HEK293 (cell line): ENCODE measurements around the gene OXSR1.

Source experiments
- CTCF ChIA-PET: fragments of 350-600 bp; formaldehyde crosslinking; extraction: SDS; loops from one replicate; lab custom pipeline; 2021; ENCODE audit warnings: antibody characterized with exemption; lab: Yijun Ruan, JAX
- POLR2A ChIA-PET: fragments of 300-600 bp; formaldehyde crosslinking; extraction: SDS; loops from one replicate; lab custom pipeline; 2020; ENCODE audit warnings: antibody characterized with exemption, inconsistent platforms; lab: Yijun Ruan, JAX
- H3K27ac ChIP-seq: fragments of 200-500 bp; sonication (Bioruptor generic); 2 replicates; pipeline ENCODE4 v1.5.1; 2014; ENCODE audit warnings: low read depth, low read length, control low read depth, inconsistent platforms; ENCODE audit errors: extremely low read depth
- H3K36me3 ChIP-seq, 2 experiments: fragments of 200-500 bp in 1 of 2; sonication (Bioruptor generic) in 1 of 2; 1 replicate in 1 of 2; 2 replicates in 1 of 2; pipeline ENCODE4 v1.5.1; 2014 to 2017; ENCODE audit warnings: inconsistent platforms in 2 of 2, low read length in 2 of 2; ENCODE audit not compliant: control insufficient read depth in 2 of 2, insufficient read depth in 1 of 2
- H3K4me1 ChIP-seq: fragments of 200-500 bp; sonication (Bioruptor generic); 2 replicates; pipeline ENCODE4 v1.5.1; 2014; ENCODE audit warnings: mild to moderate bottlenecking, low read length, inconsistent platforms; ENCODE audit not compliant: control insufficient read depth, insufficient read depth
- H3K4me3 ChIP-seq: 2 replicates; pipeline ENCODE4 v1.5.1; 2011; ENCODE audit warnings: low read depth, mild to moderate bottlenecking, control low read depth, low read length, moderate library complexity
- H3K9me3 ChIP-seq: fragments of 200-500 bp; sonication (Bioruptor generic); 2 replicates; pipeline ENCODE4 v1.5.1; 2014; ENCODE audit warnings: low read depth, low read length, inconsistent platforms; ENCODE audit not compliant: control insufficient read depth, insufficient read depth
- BCL11A ChIP-seq: fragments of 450-650 bp; formaldehyde crosslinking; IDR thresholded peaks from 2 replicates; pipeline ENCODE4 v1.5.1; 2016; ENCODE audit warnings: low read depth, missing biosample characterization, missing genetic modification characterization
- FEZF1 ChIP-seq: fragments of 450-650 bp; formaldehyde crosslinking; IDR thresholded peaks from 2 replicates; pipeline ENCODE4 v1.5.1; 2016; ENCODE audit warnings: missing biosample characterization, missing genetic modification characterization
- HOXC10 ChIP-seq: sonication (generic); formaldehyde crosslinking; IDR thresholded peaks from 2 replicates; pipeline ENCODE4 v1.8.1; 2023; ENCODE audit warnings: mild to moderate bottlenecking, missing genetic modification reagents
- HOXD13 ChIP-seq: sonication (generic); formaldehyde crosslinking; IDR thresholded peaks from 2 replicates; pipeline ENCODE4 v1.8.0; 2022; ENCODE audit warnings: missing genetic modification reagents, borderline replicate concordance
- KLF1 ChIP-seq: fragments of 450-650 bp; formaldehyde crosslinking; IDR thresholded peaks from 2 replicates; pipeline ENCODE4 v1.5.1; 2016; ENCODE audit warnings: missing biosample characterization, missing genetic modification characterization
- MEIS1 ChIP-seq: sonication (generic); formaldehyde crosslinking; IDR thresholded peaks from 2 replicates; pipeline ENCODE4 v1.8.1; 2022; ENCODE audit warnings: missing genetic modification reagents, mild to moderate bottlenecking, borderline replicate concordance
- PRDM6 ChIP-seq: fragments of 450-650 bp; formaldehyde crosslinking; IDR thresholded peaks from 2 replicates; pipeline ENCODE4 v1.5.1; 2017; ENCODE audit warnings: missing biosample characterization, missing genetic modification characterization
- SALL2 ChIP-seq: fragments of 450-650 bp; formaldehyde crosslinking; IDR thresholded peaks from 2 replicates; pipeline ENCODE4 v1.5.0; 2017; ENCODE audit warnings: missing biosample characterization, mild to moderate bottlenecking, missing genetic modification characterization, borderline replicate concordance
- SP3 ChIP-seq: fragments of 450-650 bp; formaldehyde crosslinking; IDR thresholded peaks from 2 replicates; pipeline ENCODE4 v1.5.1; 2016; ENCODE audit warnings: missing biosample characterization, missing genetic modification characterization
- ZBTB1 ChIP-seq: fragments of 450-650 bp; formaldehyde crosslinking; IDR thresholded peaks from 2 replicates; pipeline ENCODE4 v1.5.1; 2016; ENCODE audit warnings: missing biosample characterization, missing genetic modification characterization
- ZBTB11 ChIP-seq: fragments of 450-650 bp; formaldehyde crosslinking; conservative IDR thresholded peaks from 2 replicates; pipeline ENCODE4 v1.5.1; 2016; ENCODE audit warnings: low read depth, missing biosample characterization, missing genetic modification characterization
- ZBTB21 ChIP-seq: fragments of 450-650 bp; formaldehyde crosslinking; IDR thresholded peaks from 2 replicates; pipeline ENCODE4 v1.5.1; 2017; ENCODE audit warnings: missing biosample characterization, missing genetic modification characterization
- ZBTB7A ChIP-seq: fragments of 450-650 bp; formaldehyde crosslinking; IDR thresholded peaks from 2 replicates; pipeline ENCODE4 v1.5.1; 2016; ENCODE audit warnings: low read depth, missing biosample characterization, missing genetic modification characterization
- ZEB2 ChIP-seq: fragments of 450-650 bp; formaldehyde crosslinking; IDR thresholded peaks from 2 replicates; pipeline ENCODE4 v1.5.1; 2016; ENCODE audit warnings: missing biosample characterization, missing genetic modification characterization
- ZIC2 ChIP-seq: fragments of 450-650 bp; formaldehyde crosslinking; IDR thresholded peaks from 2 replicates; pipeline ENCODE4 v1.5.1; 2016; ENCODE audit warnings: missing biosample characterization, missing genetic modification characterization
- ZNF19 ChIP-seq: fragments of 450-650 bp; formaldehyde crosslinking; IDR thresholded peaks from 2 replicates; pipeline ENCODE4; 2016; ENCODE audit warnings: missing biosample characterization, missing genetic modification characterization, low read depth
- ZNF248 ChIP-seq: fragments of 450-650 bp; formaldehyde crosslinking; IDR thresholded peaks from 2 replicates; pipeline ENCODE4 v1.5.1; 2017; ENCODE audit warnings: missing biosample characterization, missing genetic modification characterization
- ZNF354C ChIP-seq: fragments of 450-650 bp; formaldehyde crosslinking; IDR thresholded peaks from 2 replicates; pipeline ENCODE4 v1.5.1; 2016; ENCODE audit warnings: missing biosample characterization, missing genetic modification characterization, low read depth, borderline replicate concordance
- ZNF398 ChIP-seq: fragments of 450-650 bp; formaldehyde crosslinking; IDR thresholded peaks from 2 replicates; pipeline ENCODE4 v1.5.1; 2017; ENCODE audit warnings: missing biosample characterization, missing genetic modification characterization
- ZNF416 ChIP-seq: fragments of 450-650 bp; formaldehyde crosslinking; IDR thresholded peaks from 2 replicates; pipeline ENCODE4 v1.5.1; 2016; ENCODE audit warnings: missing biosample characterization, missing genetic modification characterization
- ZNF488 ChIP-seq: fragments of 450-650 bp; formaldehyde crosslinking; IDR thresholded peaks from 2 replicates; pipeline ENCODE4 v1.5.1; 2016; ENCODE audit warnings: missing biosample characterization, missing genetic modification characterization
- ZNF580 ChIP-seq: fragments of 450-650 bp; formaldehyde crosslinking; IDR thresholded peaks from 2 replicates; pipeline ENCODE4 v1.5.1; 2016; ENCODE audit warnings: missing biosample characterization, missing genetic modification characterization
- ZNF600 ChIP-seq: fragments of 450-650 bp; formaldehyde crosslinking; IDR thresholded peaks from 2 replicates; pipeline ENCODE4 v1.5.1; 2016; ENCODE audit warnings: missing biosample characterization, missing genetic modification characterization
- ZNF623 ChIP-seq: fragments of 450-650 bp; formaldehyde crosslinking; IDR thresholded peaks from 2 replicates; pipeline ENCODE4 v1.5.1; 2016; ENCODE audit warnings: missing biosample characterization, missing genetic modification characterization
- ZNF701 ChIP-seq: fragments of 450-650 bp; formaldehyde crosslinking; IDR thresholded peaks from 2 replicates; pipeline ENCODE4 v1.5.1; 2016; ENCODE audit warnings: missing biosample characterization, missing genetic modification characterization

Gene OXSR1

GRCh38 chr3:38247366-38248035 is 82.2 kb downstream of the OXSR1 start (continued):
- TF ChIP-seq KLF1 (tag by site-specific recombination) (no peak), PRDM6 (tag by site-specific recombination) (peak; percentile 10; the same call in 1 of the 2 replicates), ZNF600 (peak; percentile 52; the same call in 1 of the 2 replicates), ZNF398 (tag by site-specific recombination) (no peak), HOXD13 (no peak), MEIS1 (CRISPR knock-in tag) (no peak), BCL11A (tag by site-specific recombination) (no peak), ZNF701 (tag by site-specific recombination) (no peak), ZBTB7A (tag by site-specific recombination) (no peak), ZNF354C (tag by site-specific recombination) (no peak), SALL2 (no peak), ZIC2 (tag by site-specific recombination) (peak; percentile 28), ZBTB1 (no peak), ZNF416 (no peak), ZNF623 (tag by site-specific recombination) (no peak), ZNF580 (tag by site-specific recombination) (no peak), SP3 (tag by site-specific recombination) (no peak), FEZF1 (tag by site-specific recombination) (no peak), ZEB2 (tag by site-specific recombination) (no peak), ZBTB21 (no peak), ZNF488 (tag by site-specific recombination) (no peak)
- TF ChIP-seq, all 188 proteins: peak for 6

GRCh38 chr3:38250198-38250597 is 84.9 kb downstream of the OXSR1 start:
- H3K36me3 ChIP-seq: peaks cover 0 to 90% of the 10 kb centered on the region in 2 experiments; a peak in 2 of 3 replicates
- POLR2A ChIA-PET: no interaction called here
- H3K4me1 ChIP-seq: no peaks in the 10 kb centered on the region
- H3K9me3 ChIP-seq: no peaks in the 10 kb centered on the region
- no peak overlapping the region for H3K27ac ChIP-seq
- CTCF ChIA-PET: no interaction called here
- no peak overlapping the region for H3K4me3 ChIP-seq
- TF ChIP-seq ZBTB11 (tag by site-specific recombination): no peak
- no peak for TF ChIP-seq ZNF19 (tag by site-specific recombination)
- TF ChIP-seq ZNF354C (tag by site-specific recombination): no peak
- TF ChIP-seq HOXC10: no peak
- TF ChIP-seq ZNF248 (tag by site-specific recombination): no peak
